HCT116 (cell line): Measurements from ENCODE around the gene EPHB3. TPM values are rescaled to one million over a fixed set of nuclear protein-coding genes. Genes with fewer than 3 reads are reported as not detected.

Source experiments
- ATAC-seq: fragments of 200-7000 bp; cut with Tn5 transposase; 2 replicates; pipeline ENCODE4 v1.9.1; 2020; ENCODE audit warnings: mild to moderate bottlenecking, moderate library complexity
- BruUV-seq: library from RNA; stranded (reverse); fragments of 400-500 nt; replicated peaks from 2 replicates; lab custom pipeline; 2021; lab: Mats Ljungman, UMichigan
- CTCF ChIA-PET: fragments of 300-600 bp; sonication (Branson Sonifier 250); formaldehyde crosslinking; loops from one replicate; lab custom pipeline; 2021; ENCODE audit warnings: antibody characterized with exemption; lab: Charles Lee
- POLR2A ChIA-PET: fragments of 300-600, 350-600 bp; sonication (Branson Sonifier 250); formaldehyde crosslinking; loops from one replicate; lab custom pipeline; 2021; ENCODE audit warnings: antibody characterized with exemption; lab: Charles Lee
- RAD21 ChIA-PET, 2 experiments: fragments of 300-600 bp; sonication (Branson Sonifier 250); formaldehyde crosslinking; loops; one replicate each; lab custom pipeline; 2023; ENCODE audit warnings: low total read pairs in 2 of 2; ENCODE audit not compliant: uncharacterized antibody in 2 of 2, unreplicated experiment in 2 of 2, low non-redundant PET in 1 of 2; lab: Charles Lee
- DNase-seq: peaks from one replicate; pipeline ENCODE4 v3.0.0-alpha.2; 2010; ENCODE audit warnings: low read depth, low spot score
- H2AFZ ChIP-seq: fragments of 200-600 bp; shearing (Covaris generic), sonication (generic); 2 replicates; pipeline ENCODE4 v1.6.1; 2017; ENCODE audit warnings: low read depth, mixed run types, mixed read lengths, antibody characterized with exemption, low read length; ENCODE audit not compliant: poor library complexity, severe bottlenecking
- H3K27ac ChIP-seq: 2 replicates; pipeline ENCODE4 v1.5.1; 2012; ENCODE audit warnings: low read depth, low read length
- H3K27me3 ChIP-seq: fragments of 200-600 bp; sonication (generic); 2 replicates; pipeline ENCODE4 v1.6.1; 2016; ENCODE audit warnings: mixed run types, low read length, mixed read lengths; ENCODE audit not compliant: insufficient read depth
- H3K36me3 ChIP-seq, 2 experiments: fragments of 200-500 bp in 1 of 2; fragments of 200-600 bp in 1 of 2; sonication (Bioruptor generic) in 1 of 2; sonication (generic) in 1 of 2; 2 replicates each; pipeline versions ENCODE4 v1.5.1 to v1.6.1; 2014 to 2016; ENCODE audit warnings: low read length in 2 of 2, inconsistent platforms in 1 of 2, mixed read lengths in 1 of 2, mixed run types in 1 of 2; ENCODE audit not compliant: insufficient read depth in 2 of 2, control insufficient read depth in 1 of 2
- H3K4me1 ChIP-seq, 2 experiments: fragments of 200-600 bp in 1 of 2; sonication (generic) in 1 of 2; 2 replicates each; pipeline versions ENCODE4 v1.5.1 to v1.6.1; 2012 to 2017; ENCODE audit warnings: low read length in 2 of 2, inconsistent platforms in 1 of 2, mild to moderate bottlenecking in 1 of 2, mixed read lengths in 1 of 2, mixed run types in 1 of 2, moderate library complexity in 1 of 2; ENCODE audit not compliant: insufficient read depth in 2 of 2, control insufficient read depth in 1 of 2
- H3K4me2 ChIP-seq: fragments of 200-600 bp; sonication (generic); 2 replicates; pipeline ENCODE4 v1.6.1; 2017; ENCODE audit warnings: mixed run types, low read length, mixed read lengths
- H3K4me3 ChIP-seq, 2 experiments: fragments of 200-600 bp in 1 of 2; sonication (generic) in 1 of 2; replicated peaks in 1 of 2; 2 replicates each; pipeline ENCODE4 v1.5.1; 2011 to 2016; ENCODE audit warnings: low read length in 2 of 2, control low read depth in 1 of 2, low read depth in 1 of 2, mild to moderate bottlenecking in 1 of 2, mixed read lengths in 1 of 2, mixed run types in 1 of 2
- H3K79me2 ChIP-seq: fragments of 200-600 bp; sonication (generic); 2 replicates; pipeline ENCODE4 v1.6.1; 2017; ENCODE audit warnings: mild to moderate bottlenecking, mixed run types, low read length, moderate library complexity, mixed read lengths; ENCODE audit not compliant: insufficient read depth
- H3K9ac ChIP-seq: fragments of 200-600 bp; sonication (generic); 2 replicates; pipeline ENCODE4 v1.6.1; 2016; ENCODE audit warnings: low read length, mixed read lengths
- H3K9me2 ChIP-seq: fragments of 200-600 bp; sonication (generic), shearing (Covaris generic); 2 replicates; pipeline ENCODE4 v1.6.1; 2017; ENCODE audit warnings: mixed run types, mild to moderate bottlenecking, moderate library complexity; ENCODE audit not compliant: insufficient read depth
- H3K9me3 ChIP-seq, 2 experiments: fragments of 200-500 bp in 1 of 2; fragments of 200-600 bp in 1 of 2; sonication (Bioruptor generic) in 1 of 2; sonication (generic) in 1 of 2; 2 replicates each; pipeline ENCODE4 v1.6.1; 2014 to 2017; ENCODE audit warnings: low read length in 2 of 2, mixed read lengths in 2 of 2, inconsistent platforms in 1 of 2, low read depth in 1 of 2, mild to moderate bottlenecking in 1 of 2, mixed run types in 1 of 2, moderate library complexity in 1 of 2; ENCODE audit not compliant: control insufficient read depth in 1 of 2, insufficient read depth in 1 of 2
- H4K20me1 ChIP-seq: fragments of 200-600 bp; sonication (generic), shearing (Covaris generic); 2 replicates; pipeline ENCODE4 v1.6.1; 2017; ENCODE audit warnings: mixed run types, mild to moderate bottlenecking, moderate library complexity; ENCODE audit not compliant: insufficient read depth
- ATF3 ChIP-seq: IDR thresholded peaks from 2 replicates; pipeline ENCODE4 v1.6.1; 2012
- CBX3 ChIP-seq: IDR thresholded peaks from 2 replicates; pipeline ENCODE4 v1.6.1; 2012; ENCODE audit warnings: low read depth
- FOSL1 ChIP-seq: IDR thresholded peaks from 2 replicates; pipeline ENCODE4 v1.6.1; 2012; ENCODE audit warnings: low read depth
- JUND ChIP-seq: IDR thresholded peaks from 2 replicates; pipeline ENCODE4 v1.6.1; 2012
- MAX ChIP-seq: IDR thresholded peaks from 2 replicates; pipeline ENCODE4 v1.6.1; 2012
- SP1 ChIP-seq: IDR thresholded peaks from 2 replicates; pipeline ENCODE4 v1.6.1; 2012; ENCODE audit warnings: low read depth
- TCF7L2 ChIP-seq: IDR thresholded peaks from 2 replicates; pipeline ENCODE4 v1.7.0; 2011; ENCODE audit warnings: borderline replicate concordance, inconsistent platforms; ENCODE audit not compliant: insufficient read depth, insufficient read length; ENCODE audit errors: extremely low read depth
- YY1 ChIP-seq: IDR thresholded peaks from 2 replicates; pipeline ENCODE4 v1.6.1; 2011; ENCODE audit warnings: low read length, low read depth, moderate library complexity, mild to moderate bottlenecking; ENCODE audit not compliant: insufficient replicate concordance; ENCODE audit errors: extremely low read depth
- ZBTB33 ChIP-seq: IDR thresholded peaks from 2 replicates; pipeline ENCODE4 v1.6.1; 2011; ENCODE audit warnings: mild to moderate bottlenecking, low read length, moderate library complexity; ENCODE audit not compliant: insufficient replicate concordance; ENCODE audit errors: extremely low read depth
- ZFX ChIP-seq: fragments of 450-650 bp; IDR thresholded peaks from 2 replicates; pipeline ENCODE4 v1.6.1; 2017
- intact Hi-C: fragments of 100-400 bp; cut with micrococcal nuclease; formaldehyde crosslinking; loops from 2 replicates; pipeline ENCODE4 v1.10.0; 2022
- total RNA-seq: library from RNA; stranded (reverse); gene quantifications from one replicate; pipeline ENCODE4 v1.2.1, GENCODE V29; 2021; ENCODE audit not compliant: unreplicated experiment

Gene EPHB3
- total RNA-seq, 1 experiment from 2014 or later = 6.5 TPM

- no peak for ATAC-seq
Observed at GRCh38 chr3:184532940-184533732, 28.4 kb upstream of the EPHB3 start.

More at GRCh38 chr3:184532940-184533732, 28.4 kb upstream of the EPHB3 start:
- TF ChIP-seq FOSL1 (no peak), JUND (no peak), ZFX (no peak), MAX (no peak), ZBTB33 (no peak), YY1 (no peak), CBX3 (no peak), ATF3 (no peak), SP1 (no peak), TCF7L2 (no peak)
- no peaks in the 10 kb centered on the region for H3K4me1 ChIP-seq
- no peak for DNase-seq
- ChIA-PET RAD21 (no interaction called here), POLR2A (no interaction called here), CTCF (interaction anchor here (0.8 to 2.5 kb wide), 3 partner anchors 8 to 179 kb away, joined by 3 to 8 read pairs (median 3); no protein-coding TSS in a partner anchor)
- no peak overlapping the region for H3K9ac ChIP-seq
- intact Hi-C loops = no loop called here
- no peaks in the 10 kb centered on the region for H3K36me3 ChIP-seq
- H3K9me3 ChIP-seq = no peaks in the 10 kb centered on the region
- no peaks in the 10 kb centered on the region for H3K9me2 ChIP-seq
- no peak overlapping the region for H2AFZ ChIP-seq
- H3K4me3 ChIP-seq = no peak overlapping the region
- BruUV-seq = no TSS peak
- no peaks in the 10 kb centered on the region for H4K20me1 ChIP-seq
- no peak overlapping the region for H3K27ac ChIP-seq
- H3K79me2 ChIP-seq = no peaks in the 10 kb centered on the region
- H3K4me2 ChIP-seq = no peak overlapping the region
- H3K27me3 ChIP-seq = no peaks in the 10 kb centered on the region; the same call in 1 of the 2 replicates
